Pancreas (tissue), 10 donors: ENCODE results near the gene INSR. TPM values are rescaled to one million over a fixed set of nuclear protein-coding genes. Genes with fewer than 3 reads are reported as not detected.
A peak's percentile ranks its signal among the peaks of the same experiment; 100 is the strongest.

Experiments
- ATAC-seq, 4 donors: fragments of 200-7000 bp; cut with Tn5 transposase; one replicate each; pipeline versions ENCODE4 v1.8.0 to v1.9.1; 2020; ENCODE audit warnings: mild to moderate bottlenecking in 4 of 4, moderate library complexity in 4 of 4
- DNase-seq, 6 donors: peaks; one replicate each; pipeline ENCODE4 v3.0.0-alpha.2; 2020
- FAIRE-seq: peaks from 2 replicates; lab custom pipeline; 2012; peaks lifted over from hg19 to GRCh38; lab: Jason Lieb, UNC
- H3K27ac ChIP-seq, 4 donors: fragments of 200-600 bp; sonication (generic); 1 replicate in 3 of 4; 2 replicates in 1 of 4; pipeline versions ENCODE4 v1.5.0 to v1.8.0; 2020
- H3K27me3 ChIP-seq, 4 donors: fragments of 200-600 bp; one replicate each; pipeline ENCODE4 v1.8.0; 2021
- H3K36me3 ChIP-seq, 3 donors: fragments of 200-600 bp; sonication (generic) in 1 of 3; one replicate each; pipeline versions ENCODE4 v1.5.0 to v1.8.0; 2020 to 2021
- H3K4me1 ChIP-seq, 3 donors: fragments of 200-600 bp; one replicate each; pipeline ENCODE4 v1.8.0; 2021
- H3K4me3 ChIP-seq, 4 donors: fragments of 200-600 bp; sonication (generic) in 2 of 4; one replicate each; pipeline versions ENCODE4 v1.5.0 to v1.8.0; 2020 to 2021
- H3K9me3 ChIP-seq, 4 donors: fragments of 200-600 bp; one replicate each; pipeline ENCODE4 v1.8.0; 2021
- CTCF ChIP-seq, 4 donors: fragments of 200-600 bp; sonication (generic) in 3 of 4; IDR thresholded peaks; one replicate each; pipeline versions ENCODE4 v1.5.0 to v1.8.0; 2021; ENCODE audit warnings: antibody characterized with exemption in 4 of 4
- WGBS, 2 donors: extraction: QIAGEN DNeasy Blood & Tissue Kit; methylation state at CpG; one replicate each; pipeline ENCODE4 v1.1.7; 2013; 5-methylcytosine and 5-hydroxymethylcytosine counted together
- intact Hi-C, 3 donors: fragments of 100-400 bp; cut with DNase I; formaldehyde crosslinking; loops; one replicate each; pipeline versions ENCODE4 v1.11.1 to v1.14.2; 2022
- polyA plus RNA-seq, 2 donors: library from polyadenylated mRNA; stranded (reverse); fragments of 200-250 nt; gene quantifications; one replicate each; pipeline ENCODE4 v1.2.3, GENCODE V29; 2013
- total RNA-seq, 6 donors: library from RNA; stranded (reverse); fragmentation: NEBNext Ultra II Directional in 4 of 6; extraction: Animal tissue kit (Norgen Biotek cat#: 25700) in 4 of 6; gene quantifications; one replicate each; pipeline versions ENCODE4 v1.2.1 to v1.2.4, GENCODE V29; 2021 to 2023
- donor health status: healthy with polysubstance abuse.
- donor health status: DM: no; HTN: no; CAD: no; lungs with moderate emphysema.
- donor health status: DM: no; HTN: no; CAD: no.
- donor health status: control.
- donor health status: control.
- donor health status: Bipolar disorder and iron deficiency.
- donor health status: DM: yes; HTN: yes; CAD: no.
- donor health status: DM: no; HTN: no; CAD: no.
- donor health status: DM: no; HTN: no; CAD: no.
- donor health status: DM: yes; HTN: yes; CAD: no.

The INSR gene
- total and polyA plus RNA-seq, 8 donors = 45.1 to 205 (median 120) TPM

DNA sequence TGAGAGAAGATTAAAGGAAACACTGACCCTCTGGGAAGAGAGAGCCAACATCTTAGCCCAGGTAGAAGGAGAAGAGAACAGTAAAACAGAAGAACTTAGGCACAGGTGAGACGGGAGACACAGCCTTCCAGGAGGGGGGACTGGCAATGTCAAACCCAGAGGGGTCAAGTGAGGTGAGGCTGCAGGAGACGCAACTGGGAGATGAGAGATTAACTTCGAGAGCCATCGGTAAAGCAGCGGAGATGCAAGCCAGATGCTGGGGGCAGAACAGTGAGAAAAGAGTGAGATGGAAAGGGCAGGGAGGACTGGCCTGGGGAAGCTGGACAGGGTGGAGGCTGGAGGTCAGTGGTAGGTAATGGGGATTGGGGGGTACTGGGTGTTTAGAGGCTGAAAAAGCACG lies 5.2 kb downstream of the INSR start:
- H3K27ac ChIP-seq = peak overlapping the region in 2 of 4 donors; percentile 25 to 33
- ATAC-seq = peak in 1 of 4 donors; percentile 2
- DNase-seq = no peak
- no peaks in the 10 kb centered on the region for H3K36me3 ChIP-seq
- H3K27me3 ChIP-seq = no peaks in the 10 kb centered on the region
- no peaks in the 10 kb centered on the region for H3K9me3 ChIP-seq
- intact Hi-C loops = no loop called here
- peaks cover 0 to 4% (median 3%) of the 10 kb centered on the region in 3 donors for H3K4me1 ChIP-seq
- 15 to 20% methylated on average over 6 of the region's 6 CpGs for WGBS, 2 donors
- no peak for TF ChIP-seq CTCF (IDR thresholded peaks at IDR 0.05)
- peak overlapping the region in 2 of 4 donors; percentile 22 to 99 for H3K4me3 ChIP-seq
- no peak for FAIRE-seq

DNA sequence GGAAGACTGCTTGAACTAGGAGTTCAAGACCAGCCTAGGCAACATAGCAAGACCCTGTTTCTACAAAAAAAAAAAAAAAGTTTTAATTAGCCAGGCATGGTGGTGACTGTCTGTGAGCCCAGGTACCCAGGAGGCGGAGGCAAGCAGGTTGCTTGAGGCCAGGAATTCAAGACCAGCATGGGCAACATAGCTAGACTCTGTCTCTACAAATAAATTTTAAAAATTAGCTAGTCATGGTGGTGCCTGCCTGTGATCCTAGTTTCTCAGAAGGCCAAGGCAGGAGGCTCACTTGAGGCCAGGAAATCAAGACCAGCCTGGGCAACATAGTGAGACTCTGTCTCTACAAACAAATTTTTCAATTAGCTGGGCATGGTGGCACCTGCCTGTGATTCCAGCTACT lies 6.1 kb downstream of the INSR start:
- Histone ChIP-seq H3K4me3 (no peak overlapping the region), H3K27ac (peak overlapping the region in 2 of 4 donors; percentile 25 to 55), H3K27me3 (no peaks in the 10 kb centered on the region), H3K4me1 (peaks cover 0 to 4% (median 3%) of the 10 kb centered on the region in 3 donors), H3K9me3 (no peaks in the 10 kb centered on the region), H3K36me3 (no peaks in the 10 kb centered on the region)
- no peak for TF ChIP-seq CTCF (IDR thresholded peaks at IDR 0.05)
- ATAC-seq = no peak
- intact Hi-C loops = no loop called here
- WGBS, 2 donors = 90 to 97% methylated on average over 1 of the region's 1 CpG
- FAIRE-seq = no peak
- DNase-seq = no peak

DNA sequence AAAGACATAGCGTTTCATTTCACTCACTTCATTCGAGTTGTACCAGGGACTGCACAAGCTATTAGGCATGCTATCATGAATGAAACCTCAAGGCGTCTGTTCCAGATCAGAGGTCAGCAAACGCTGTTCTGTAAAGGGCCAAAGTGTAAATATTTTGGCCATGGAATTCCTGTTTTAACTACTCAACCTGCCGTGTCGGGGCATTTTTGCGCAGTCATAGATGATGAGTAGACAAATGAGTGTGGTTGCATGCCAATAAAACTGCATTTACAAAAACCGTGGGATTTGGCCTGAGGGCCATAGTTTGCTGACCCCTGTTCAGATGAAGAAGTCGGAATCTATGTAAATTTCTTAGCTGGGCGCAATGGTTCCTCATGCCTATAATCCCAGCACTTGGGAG lies 6.5 kb downstream of the INSR start:
- 36 to 46% methylated on average over 10 of the region's 10 CpGs for WGBS, 2 donors
- no peaks in the 10 kb centered on the region for H3K36me3 ChIP-seq
- peak overlapping the region in 2 of 4 donors; percentile 25 to 55 for H3K27ac ChIP-seq
- H3K4me3 ChIP-seq = no peak overlapping the region
- TF ChIP-seq CTCF (IDR thresholded peaks at IDR 0.05) = no peak
- ATAC-seq (peak; percentile 22 to 46 (median 36)), FAIRE-seq (no peak), DNase-seq (no peak)
- H3K27me3 ChIP-seq = no peaks in the 10 kb centered on the region
- H3K9me3 ChIP-seq = no peaks in the 10 kb centered on the region
- H3K4me1 ChIP-seq = peaks cover 0 to 4% (median 3%) of the 10 kb centered on the region in 3 donors
- intact Hi-C loops = no loop called here

- no peak for FAIRE-seq
- no peak for TF ChIP-seq CTCF (IDR thresholded peaks at IDR 0.05)
- peaks cover 0 to 6% (median 5%) of the 10 kb centered on the region in 3 donors for H3K4me1 ChIP-seq
- H3K27ac ChIP-seq = no peak overlapping the region
- no peaks in the 10 kb centered on the region for H3K9me3 ChIP-seq
- H3K27me3 ChIP-seq = no peaks in the 10 kb centered on the region
- DNase-seq = no peak
- ATAC-seq = no peak
- 65 to 70% methylated on average over 10 of the region's 10 CpGs for WGBS, 2 donors
- no peaks in the 10 kb centered on the region for H3K36me3 ChIP-seq
- intact Hi-C loops = no loop called here
- no peak overlapping the region for H3K4me3 ChIP-seq
Measured at GRCh38 chr19:7280940-7281666, 13.1 kb downstream of the INSR start.
